ENCODE measurements around the gene AADAT. TPM values are rescaled to one million over a fixed set of nuclear protein-coding genes. Genes with fewer than 3 reads are reported as not detected.
A peak's percentile ranks its signal among the peaks of the same experiment; 100 is the strongest.

The AADAT gene
- polyA plus RNA-seq, 2 of the 4 experiments (the other 2 are of a cell fraction) = 8.8 to 23.2 TPM

GRCh38 chr4:170093973-170094535, 4.3 kb upstream of the AADAT start:
- FAIRE-seq = no peak

GRCh38 chr4:170091069-170091696, 1.4 kb upstream of the AADAT start:
- POLR2A ChIA-PET = no interaction called here
- 85% methylated on average over 16 of the region's 47 CpGs for WGBS (ENCODE audit: missing lambda C conversion rate)
- no peak overlapping the region for H3K4me2 ChIP-seq
- no peak for ATAC-seq
- no peak for FAIRE-seq
- DNase-seq (ENCODE audit: low read depth in 1 of 2, low spot score in 1 of 2) = no peak
- peaks cover 8% of the 10 kb centered on the region; the same call in 2 of the 3 replicates for H3K4me1 ChIP-seq
- H3K27ac ChIP-seq = peak overlapping the region in 1 of 2 experiments; percentile 26; a peak in 1 of 6 replicates
- no peaks in the 10 kb centered on the region for H3K9me3 ChIP-seq
- H3K4me3 ChIP-seq = no peak overlapping the region
- CTCF ChIA-PET = interaction anchor here (0.6 to 1.4 kb wide), 2 partner anchors 193 to 282 kb away, joined by 3 read pairs; no protein-coding TSS in a partner anchor
- TF ChIP-seq RAD21 (conservative IDR thresholded peaks at IDR 0.05 in 1 of 2, IDR thresholded peaks at IDR 0.05 in 1 of 2) (no peak), FOSB (CRISPR knock-in tag; IDR thresholded peaks at IDR 0.05) (no peak), KDM1A (IDR thresholded peaks at IDR 0.05; ENCODE audit: low read depth) (no peak), POLR2AphosphoS2 (conservative IDR thresholded peaks at IDR 0.05; ENCODE audit: low read length) (no peak), HDAC2 (IDR thresholded peaks at IDR 0.05) (no peak), JUN (IDR thresholded peaks at IDR 0.05) (no peak), EHMT2 (IDR thresholded peaks at IDR 0.05; ENCODE audit: low read depth) (no peak), CEBPB (IDR thresholded peaks at IDR 0.05) (no peak), FOXS1 (CRISPR knock-in tag; IDR thresholded peaks at IDR 0.05) (no peak), RCOR1 (IDR thresholded peaks at IDR 0.05; ENCODE audit: low read depth, low read length) (no peak)
- TF ChIP-seq, protein P1, sequence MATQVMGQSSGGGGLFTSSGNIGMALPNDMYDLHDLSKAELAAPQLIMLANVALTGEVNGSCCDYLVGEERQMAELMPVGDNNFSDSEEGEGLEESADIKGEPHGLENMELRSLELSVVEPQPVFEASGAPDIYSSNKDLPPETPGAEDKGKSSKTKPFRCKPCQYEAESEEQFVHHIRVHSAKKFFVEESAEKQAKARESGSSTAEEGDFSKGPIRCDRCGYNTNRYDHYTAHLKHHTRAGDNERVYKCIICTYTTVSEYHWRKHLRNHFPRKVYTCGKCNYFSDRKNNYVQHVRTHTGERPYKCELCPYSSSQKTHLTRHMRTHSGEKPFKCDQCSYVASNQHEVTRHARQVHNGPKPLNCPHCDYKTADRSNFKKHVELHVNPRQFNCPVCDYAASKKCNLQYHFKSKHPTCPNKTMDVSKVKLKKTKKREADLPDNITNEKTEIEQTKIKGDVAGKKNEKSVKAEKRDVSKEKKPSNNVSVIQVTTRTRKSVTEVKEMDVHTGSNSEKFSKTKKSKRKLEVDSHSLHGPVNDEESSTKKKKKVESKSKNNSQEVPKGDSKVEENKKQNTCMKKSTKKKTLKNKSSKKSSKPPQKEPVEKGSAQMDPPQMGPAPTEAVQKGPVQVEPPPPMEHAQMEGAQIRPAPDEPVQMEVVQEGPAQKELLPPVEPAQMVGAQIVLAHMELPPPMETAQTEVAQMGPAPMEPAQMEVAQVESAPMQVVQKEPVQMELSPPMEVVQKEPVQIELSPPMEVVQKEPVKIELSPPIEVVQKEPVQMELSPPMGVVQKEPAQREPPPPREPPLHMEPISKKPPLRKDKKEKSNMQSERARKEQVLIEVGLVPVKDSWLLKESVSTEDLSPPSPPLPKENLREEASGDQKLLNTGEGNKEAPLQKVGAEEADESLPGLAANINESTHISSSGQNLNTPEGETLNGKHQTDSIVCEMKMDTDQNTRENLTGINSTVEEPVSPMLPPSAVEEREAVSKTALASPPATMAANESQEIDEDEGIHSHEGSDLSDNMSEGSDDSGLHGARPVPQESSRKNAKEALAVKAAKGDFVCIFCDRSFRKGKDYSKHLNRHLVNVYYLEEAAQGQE (IDR thresholded peaks at IDR 0.05) = no peak
- TF ChIP-seq, protein P2, sequence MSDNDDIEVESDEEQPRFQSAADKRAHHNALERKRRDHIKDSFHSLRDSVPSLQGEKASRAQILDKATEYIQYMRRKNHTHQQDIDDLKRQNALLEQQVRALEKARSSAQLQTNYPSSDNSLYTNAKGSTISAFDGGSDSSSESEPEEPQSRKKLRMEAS (IDR thresholded peaks at IDR 0.05) = no peak
- TF ChIP-seq, protein P3, sequence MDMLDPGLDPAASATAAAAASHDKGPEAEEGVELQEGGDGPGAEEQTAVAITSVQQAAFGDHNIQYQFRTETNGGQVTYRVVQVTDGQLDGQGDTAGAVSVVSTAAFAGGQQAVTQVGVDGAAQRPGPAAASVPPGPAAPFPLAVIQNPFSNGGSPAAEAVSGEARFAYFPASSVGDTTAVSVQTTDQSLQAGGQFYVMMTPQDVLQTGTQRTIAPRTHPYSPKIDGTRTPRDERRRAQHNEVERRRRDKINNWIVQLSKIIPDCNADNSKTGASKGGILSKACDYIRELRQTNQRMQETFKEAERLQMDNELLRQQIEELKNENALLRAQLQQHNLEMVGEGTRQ (IDR thresholded peaks at IDR 0.05) = no peak
- TF ChIP-seq, protein P4, sequence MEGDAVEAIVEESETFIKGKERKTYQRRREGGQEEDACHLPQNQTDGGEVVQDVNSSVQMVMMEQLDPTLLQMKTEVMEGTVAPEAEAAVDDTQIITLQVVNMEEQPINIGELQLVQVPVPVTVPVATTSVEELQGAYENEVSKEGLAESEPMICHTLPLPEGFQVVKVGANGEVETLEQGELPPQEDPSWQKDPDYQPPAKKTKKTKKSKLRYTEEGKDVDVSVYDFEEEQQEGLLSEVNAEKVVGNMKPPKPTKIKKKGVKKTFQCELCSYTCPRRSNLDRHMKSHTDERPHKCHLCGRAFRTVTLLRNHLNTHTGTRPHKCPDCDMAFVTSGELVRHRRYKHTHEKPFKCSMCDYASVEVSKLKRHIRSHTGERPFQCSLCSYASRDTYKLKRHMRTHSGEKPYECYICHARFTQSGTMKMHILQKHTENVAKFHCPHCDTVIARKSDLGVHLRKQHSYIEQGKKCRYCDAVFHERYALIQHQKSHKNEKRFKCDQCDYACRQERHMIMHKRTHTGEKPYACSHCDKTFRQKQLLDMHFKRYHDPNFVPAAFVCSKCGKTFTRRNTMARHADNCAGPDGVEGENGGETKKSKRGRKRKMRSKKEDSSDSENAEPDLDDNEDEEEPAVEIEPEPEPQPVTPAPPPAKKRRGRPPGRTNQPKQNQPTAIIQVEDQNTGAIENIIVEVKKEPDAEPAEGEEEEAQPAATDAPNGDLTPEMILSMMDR (IDR thresholded peaks at IDR 0.05) = no peak

More at GRCh38 chr4:170093973-170094535, 4.3 kb upstream of the AADAT start:
- Histone ChIP-seq H3K9me3 (no peaks in the 10 kb centered on the region), H3K4me3 (no peak overlapping the region), H3K4me2 (no peak overlapping the region), H3K4me1 (peaks cover 6% of the 10 kb centered on the region; the same call in 1 of the 3 replicates), H3K27ac (no peak overlapping the region)
- ChIA-PET POLR2A (no interaction called here), CTCF (no interaction called here)
- ATAC-seq (no peak), DNase-seq (ENCODE audit: low read depth in 1 of 2, low spot score in 1 of 2) (no peak)
- WGBS (ENCODE audit: missing lambda C conversion rate) = 72% methylated on average over 2 of the region's 2 CpGs
- TF ChIP-seq JUNB (IDR thresholded peaks at IDR 0.05) (no peak), POLR2AphosphoS2 (conservative IDR thresholded peaks at IDR 0.05; ENCODE audit: low read length) (no peak), NPAS2 (CRISPR knock-in tag; IDR thresholded peaks at IDR 0.05; ENCODE audit: borderline replicate concordance) (no peak), ZNF302 (CRISPR knock-in tag; IDR thresholded peaks at IDR 0.05) (no peak), CBX2 (IDR thresholded peaks at IDR 0.05; ENCODE audit: borderline replicate concordance, low read depth) (no peak), HES2 (IDR thresholded peaks at IDR 0.05) (no peak), TP53 (CRISPR knock-in tag; IDR thresholded peaks at IDR 0.05) (no peak), MYC (IDR thresholded peaks at IDR 0.05; ENCODE audit: borderline replicate concordance, low read length) (no peak), JUN (IDR thresholded peaks at IDR 0.05) (no peak), KDM5A (IDR thresholded peaks at IDR 0.05) (no peak), POLR2A (IDR thresholded peaks at IDR 0.05; ENCODE audit: low read length) (no peak), FOXS1 (CRISPR knock-in tag; IDR thresholded peaks at IDR 0.05) (no peak), ELK1 (IDR thresholded peaks at IDR 0.05; ENCODE audit: low read depth, low read length) (no peak), RNF2 (IDR thresholded peaks at IDR 0.05; ENCODE audit: borderline replicate concordance, low read depth) (no peak), CHD2 (IDR thresholded peaks at IDR 0.05; ENCODE audit: low read length, partially characterized antibody) (no peak)
- TF ChIP-seq, protein P5, sequence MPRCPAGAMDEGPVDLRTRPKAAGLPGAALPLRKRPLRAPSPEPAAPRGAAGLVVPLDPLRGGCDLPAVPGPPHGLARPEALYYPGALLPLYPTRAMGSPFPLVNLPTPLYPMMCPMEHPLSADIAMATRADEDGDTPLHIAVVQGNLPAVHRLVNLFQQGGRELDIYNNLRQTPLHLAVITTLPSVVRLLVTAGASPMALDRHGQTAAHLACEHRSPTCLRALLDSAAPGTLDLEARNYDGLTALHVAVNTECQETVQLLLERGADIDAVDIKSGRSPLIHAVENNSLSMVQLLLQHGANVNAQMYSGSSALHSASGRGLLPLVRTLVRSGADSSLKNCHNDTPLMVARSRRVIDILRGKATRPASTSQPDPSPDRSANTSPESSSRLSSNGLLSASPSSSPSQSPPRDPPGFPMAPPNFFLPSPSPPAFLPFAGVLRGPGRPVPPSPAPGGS (IDR thresholded peaks at IDR 0.05) = no peak
- TF ChIP-seq, protein P2 (IDR thresholded peaks at IDR 0.05) = no peak
